HL-60/S4 (cell line): Measurements from ENCODE around the gene CHRNA7.
"Not testable (repeated sequence)": the region's sequence is repeated elsewhere in the genome, so short reads cannot be mapped to it uniquely, and the experiment has no call there.

Experiments used
- in situ Hi-C: fragments of 300-500 bp; cut with MboI; formaldehyde crosslinking; loops from 2 replicates; pipeline ENCODE4 v1.14.3; 2022; ENCODE audit warnings: low sequenced_read_pairs

Gene CHRNA7

GRCh38 chr15:32119694-32120330, 89.5 kb downstream of the CHRNA7 start:
- in situ Hi-C loops: no loop called here

- in situ Hi-C loops: no loop called here
Measured at GRCh38 chr15:32120577-32121383, 90.5 kb downstream of the CHRNA7 start.

GRCh38 chr15:32121384-32121695, 91.0 kb downstream of the CHRNA7 start:
- in situ Hi-C loops: no loop called here

GRCh38 chr15:32122013-32122412, 91.7 kb downstream of the CHRNA7 start:
- in situ Hi-C loops: no loop called here

- in situ Hi-C loops: no loop called here
Measured at GRCh38 chr15:32123473-32123872, 93.2 kb downstream of the CHRNA7 start.

GRCh38 chr15:32124726-32125125, 94.4 kb downstream of the CHRNA7 start:
- in situ Hi-C loops: no loop called here

- in situ Hi-C loops: no loop called here
Measured at GRCh38 chr15:32125595-32125994, 95.3 kb downstream of the CHRNA7 start.

GRCh38 chr15:32129815-32130214, 99.5 kb downstream of the CHRNA7 start:
- in situ Hi-C loops: no loop called here

GRCh38 chr15:32130823-32131222, 100.5 kb downstream of the CHRNA7 start:
- in situ Hi-C loops: no loop called here

- in situ Hi-C loops: no loop called here
Measured at GRCh38 chr15:32131803-32132202, 101.5 kb downstream of the CHRNA7 start.

- in situ Hi-C loops: no loop called here
Measured at GRCh38 chr15:32132859-32133258, 102.5 kb downstream of the CHRNA7 start.

- in situ Hi-C loops: no loop called here
Measured at GRCh38 chr15:32134842-32135241, 104.5 kb downstream of the CHRNA7 start.

GRCh38 chr15:32135335-32135734, 105.0 kb downstream of the CHRNA7 start:
- in situ Hi-C loops: no loop called here

- in situ Hi-C loops: not testable (repeated sequence)
Measured at GRCh38 chr15:32145512-32145911, 115.2 kb downstream of the CHRNA7 start.

GRCh38 chr15:32148833-32149555, 118.7 kb downstream of the CHRNA7 start:
- in situ Hi-C loops: no loop called here

- in situ Hi-C loops: no loop called here
Measured at GRCh38 chr15:32152574-32152973, 122.3 kb downstream of the CHRNA7 start.

GRCh38 chr15:32153868-32154623, 123.7 kb downstream of the CHRNA7 start:
- in situ Hi-C loops: not testable (repeated sequence)

- in situ Hi-C loops: not testable (repeated sequence)
Measured at GRCh38 chr15:32162143-32162542, 131.8 kb downstream of the CHRNA7 start.

GRCh38 chr15:32164065-32164464, 133.8 kb downstream of the CHRNA7 start:
- in situ Hi-C loops: not testable (repeated sequence)

- in situ Hi-C loops: not testable (repeated sequence)
Measured at GRCh38 chr15:32164747-32165146, 134.4 kb downstream of the CHRNA7 start.

- in situ Hi-C loops: not testable (repeated sequence)
Measured at GRCh38 chr15:32165775-32166174, 135.5 kb downstream of the CHRNA7 start.
